BJ (cell line): ENCODE results near the gene PPM1G. TPM values are rescaled to one million over a fixed set of nuclear protein-coding genes. Genes with fewer than 3 reads are reported as not detected.

Experiments used
- CTCF ChIA-PET: fragments of 350-600 bp; formaldehyde crosslinking; extraction: SDS; loops from one replicate; lab custom pipeline; 2021; ENCODE audit warnings: antibody characterized with exemption, inconsistent platforms; lab: Yijun Ruan, JAX
- POLR2A ChIA-PET: fragments of 300-600 bp; sonication (Branson Sonifier 250); formaldehyde crosslinking; extraction: SDS; loops from one replicate; lab custom pipeline; 2021; ENCODE audit warnings: antibody characterized with exemption; lab: Charles Lee
- DNase-seq: peaks from one replicate; pipeline ENCODE4 v3.0.0-alpha.2; 2011; ENCODE audit warnings: low read depth
- H3K27me3 ChIP-seq: 2 replicates; pipeline ENCODE4 v1.6.0; 2011; ENCODE audit warnings: low read length; ENCODE audit not compliant: control insufficient read depth, insufficient read depth
- H3K36me3 ChIP-seq: 2 replicates; pipeline ENCODE4 v1.5.1; 2011; ENCODE audit warnings: low read length; ENCODE audit not compliant: control insufficient read depth, insufficient read depth
- H3K4me3 ChIP-seq: 2 replicates; pipeline ENCODE4 v1.5.1; 2011; ENCODE audit warnings: low read depth, mild to moderate bottlenecking, control low read depth, low read length
- CTCF ChIP-seq: IDR thresholded peaks from 2 replicates; pipeline ENCODE4 v1.5.1; 2011; ENCODE audit warnings: low read depth, mild to moderate bottlenecking, control low read depth, inconsistent platforms, low read length, moderate library complexity; ENCODE audit not compliant: insufficient read depth
- polyA plus RNA-seq: library from polyadenylated mRNA; depleted of rRNA; stranded (reverse); fragments of >200 nt; gene quantifications from 2 replicates; pipeline ENCODE4 v1.2.3, GENCODE V29; 2011

PPM1G gene
- polyA plus RNA-seq, 1 experiment, result 48.3 TPM

- H3K36me3 ChIP-seq, result peaks cover 33% of the 10 kb centered on the region
- no peak for TF ChIP-seq CTCF
- DNase-seq, result no peak
- H3K27me3 ChIP-seq, result no peaks in the 10 kb centered on the region
- POLR2A ChIA-PET, result no interaction called here
- peak overlapping the region; percentile 93 for H3K4me3 ChIP-seq
- CTCF ChIA-PET, result interaction anchor here (1.5 kb wide), 1 partner anchor 49 kb away, joined by 5 read pairs; no protein-coding TSS in a partner anchor
Measured at GRCh38 chr2:27370816-27371620, 38.4 kb downstream of the PPM1G start.

- H3K36me3 ChIP-seq, result peaks cover 25% of the 10 kb centered on the region
- ChIA-PET POLR2A (interaction anchor here (0.6 to 1.2 kb wide), 3 partner anchors 10 to 258 kb away, joined by 3 to 4 read pairs (median 3); partner anchors contain the start of genes CCDC121, GPN1, GTF3C2 and ZNF513), CTCF (interaction anchor here (0.7 to 1.6 kb wide), 13 partner anchors 9 to 313 kb away, joined by 3 to 8 read pairs (median 4); partner anchors contain the start of gene GTF3C2)
- H3K27me3 ChIP-seq, result no peaks in the 10 kb centered on the region
- peak within 1 kb of the TSS; percentile 93 for H3K4me3 ChIP-seq
- peak; percentile 97 for DNase-seq
- peak; percentile 86 for TF ChIP-seq CTCF
Measured at GRCh38 chr2:27370026-27370815, 39.2 kb downstream of the PPM1G start, which contains the start of the genes EIF2B4 and SNX17. EIF2B4 (minus strand) TSS chr2:27370338; CDS start chr2:27370314, 24 bp downstream. SNX17 (plus strand) TSS chr2:27370616; CDS start chr2:27370744, 128 bp downstream.

- POLR2A ChIA-PET, result interaction anchor here (0.6 to 1.2 kb wide), 3 partner anchors 11 to 259 kb away, joined by 3 to 4 read pairs (median 3); partner anchors contain the start of genes CCDC121, GPN1, GTF3C2 and ZNF513
- TF ChIP-seq CTCF, result no peak
- no peak for DNase-seq
- CTCF ChIA-PET, result interaction anchor here (0.7 to 1.6 kb wide), 13 partner anchors 9 to 314 kb away, joined by 3 to 8 read pairs (median 3); partner anchors contain the start of gene GTF3C2
- Histone ChIP-seq H3K27me3 (no peaks in the 10 kb centered on the region), H3K36me3 (peaks cover 19% of the 10 kb centered on the region), H3K4me3 (peak overlapping the region; percentile 93)
Measured at GRCh38 chr2:27369471-27370025, 39.8 kb downstream of the PPM1G start.

- Histone ChIP-seq H3K36me3 (peaks cover 18% of the 10 kb centered on the region), H3K4me3 (no peak overlapping the region), H3K27me3 (no peaks in the 10 kb centered on the region)
- CTCF ChIA-PET, result no interaction called here
- TF ChIP-seq CTCF, result no peak
- POLR2A ChIA-PET, result interaction anchor here (0.6 kb wide), 1 partner anchor 50 kb away, joined by 3 read pairs; no protein-coding TSS in a partner anchor
- DNase-seq, result no peak
Measured at GRCh38 chr2:27363933-27364332, 45.5 kb downstream of the PPM1G start.
